ENCODE measurements around the gene RTL5.

Gene RTL5

DNA sequence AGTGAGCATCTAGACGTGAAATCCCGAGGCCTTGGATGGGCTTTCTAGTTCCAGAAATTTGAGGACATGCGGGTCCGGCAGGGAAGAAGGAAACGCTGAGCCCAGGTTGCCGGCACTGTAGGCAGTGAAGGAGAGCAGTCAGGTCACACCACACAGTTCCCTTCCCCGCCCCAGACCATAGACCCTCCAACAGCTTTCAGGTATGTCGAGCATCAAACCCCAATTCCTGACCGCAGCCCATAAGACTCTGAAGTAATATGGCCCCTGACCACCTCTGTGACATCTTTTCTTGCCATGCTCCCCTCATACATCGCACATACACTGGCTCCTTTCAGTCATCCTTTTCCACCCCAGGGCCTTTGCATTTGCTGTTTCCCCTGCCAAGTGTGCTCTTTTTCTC is 23.0 kb downstream of the RTL5 start:
- H2AFZ ChIP-seq = no peak overlapping the region
- no peak overlapping the region for H3K4me3 ChIP-seq (ENCODE audit: low read depth, low read length)
- TF ChIP-seq, protein P1, sequence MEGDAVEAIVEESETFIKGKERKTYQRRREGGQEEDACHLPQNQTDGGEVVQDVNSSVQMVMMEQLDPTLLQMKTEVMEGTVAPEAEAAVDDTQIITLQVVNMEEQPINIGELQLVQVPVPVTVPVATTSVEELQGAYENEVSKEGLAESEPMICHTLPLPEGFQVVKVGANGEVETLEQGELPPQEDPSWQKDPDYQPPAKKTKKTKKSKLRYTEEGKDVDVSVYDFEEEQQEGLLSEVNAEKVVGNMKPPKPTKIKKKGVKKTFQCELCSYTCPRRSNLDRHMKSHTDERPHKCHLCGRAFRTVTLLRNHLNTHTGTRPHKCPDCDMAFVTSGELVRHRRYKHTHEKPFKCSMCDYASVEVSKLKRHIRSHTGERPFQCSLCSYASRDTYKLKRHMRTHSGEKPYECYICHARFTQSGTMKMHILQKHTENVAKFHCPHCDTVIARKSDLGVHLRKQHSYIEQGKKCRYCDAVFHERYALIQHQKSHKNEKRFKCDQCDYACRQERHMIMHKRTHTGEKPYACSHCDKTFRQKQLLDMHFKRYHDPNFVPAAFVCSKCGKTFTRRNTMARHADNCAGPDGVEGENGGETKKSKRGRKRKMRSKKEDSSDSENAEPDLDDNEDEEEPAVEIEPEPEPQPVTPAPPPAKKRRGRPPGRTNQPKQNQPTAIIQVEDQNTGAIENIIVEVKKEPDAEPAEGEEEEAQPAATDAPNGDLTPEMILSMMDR (IDR thresholded peaks at IDR 0.05) = no peak
- H3K4me2 ChIP-seq (ENCODE audit: low read length) = no peak overlapping the region
- H3K4me1 ChIP-seq = no peaks in the 10 kb centered on the region
- H3K27ac ChIP-seq = no peak overlapping the region
- no peaks in the 10 kb centered on the region for H3K9me3 ChIP-seq (ENCODE audit: control insufficient read depth, low read length)
- H3K9ac ChIP-seq = no peak overlapping the region
- H3K27me3 ChIP-seq (ENCODE audit: control insufficient read depth, insufficient read depth, low read length) = no peaks in the 10 kb centered on the region
- H3K36me3 ChIP-seq (ENCODE audit: control insufficient read depth, insufficient read depth, low read length) = no peaks in the 10 kb centered on the region
- peaks cover 6% of the 10 kb centered on the region for H3K79me2 ChIP-seq

DNA sequence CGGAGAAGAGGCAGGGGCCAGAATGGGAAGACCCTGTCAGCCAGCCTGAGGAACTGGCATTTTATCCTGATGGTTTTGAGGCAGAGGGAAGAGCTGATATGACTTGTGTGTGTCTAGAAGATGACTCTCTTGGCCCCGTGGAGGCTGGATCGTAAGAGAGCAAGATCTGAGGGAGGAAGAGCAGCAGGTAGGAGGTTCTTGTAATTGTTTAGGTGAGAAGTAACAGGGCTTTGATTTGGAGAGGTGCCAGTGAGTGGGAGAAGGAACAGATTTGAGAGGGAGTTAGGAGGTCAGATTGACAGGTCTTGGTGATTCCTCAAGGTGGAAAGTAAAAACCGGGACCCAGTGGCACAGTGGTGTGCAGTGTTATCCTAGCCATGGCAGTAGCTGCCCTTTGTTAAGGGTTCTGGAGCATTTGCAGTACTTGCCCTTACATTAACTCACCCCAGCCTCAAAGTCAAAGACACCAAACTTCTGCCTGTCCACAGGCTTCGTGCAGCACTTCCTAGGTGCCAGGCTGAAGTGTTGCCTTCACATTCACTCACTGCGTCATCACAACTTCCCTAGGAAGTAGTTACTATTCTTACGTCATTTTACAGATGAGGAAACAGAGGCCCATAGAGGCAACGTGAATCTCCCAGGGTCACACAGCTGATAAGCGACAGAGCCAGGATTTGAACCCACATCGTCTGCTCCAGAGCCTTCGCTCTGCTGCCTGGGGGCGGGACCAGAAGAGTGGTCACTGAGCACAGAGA is 23.7 kb downstream of the RTL5 start:
- peaks cover 6% of the 10 kb centered on the region for H3K79me2 ChIP-seq
- no peaks in the 10 kb centered on the region for H3K4me1 ChIP-seq
- H3K9ac ChIP-seq = no peak overlapping the region
- TF ChIP-seq, protein P1 (IDR thresholded peaks at IDR 0.05) = no peak
- no peaks in the 10 kb centered on the region for H3K36me3 ChIP-seq (ENCODE audit: control insufficient read depth, insufficient read depth, low read length)
- H2AFZ ChIP-seq = no peak overlapping the region
- no peak overlapping the region for H3K4me3 ChIP-seq (ENCODE audit: low read depth, low read length)
- H3K27me3 ChIP-seq (ENCODE audit: control insufficient read depth, insufficient read depth, low read length) = no peaks in the 10 kb centered on the region
- no peak overlapping the region for H3K27ac ChIP-seq
- no peak overlapping the region for H3K4me2 ChIP-seq (ENCODE audit: low read length)
- H3K9me3 ChIP-seq (ENCODE audit: control insufficient read depth, low read length) = no peaks in the 10 kb centered on the region

DNA sequence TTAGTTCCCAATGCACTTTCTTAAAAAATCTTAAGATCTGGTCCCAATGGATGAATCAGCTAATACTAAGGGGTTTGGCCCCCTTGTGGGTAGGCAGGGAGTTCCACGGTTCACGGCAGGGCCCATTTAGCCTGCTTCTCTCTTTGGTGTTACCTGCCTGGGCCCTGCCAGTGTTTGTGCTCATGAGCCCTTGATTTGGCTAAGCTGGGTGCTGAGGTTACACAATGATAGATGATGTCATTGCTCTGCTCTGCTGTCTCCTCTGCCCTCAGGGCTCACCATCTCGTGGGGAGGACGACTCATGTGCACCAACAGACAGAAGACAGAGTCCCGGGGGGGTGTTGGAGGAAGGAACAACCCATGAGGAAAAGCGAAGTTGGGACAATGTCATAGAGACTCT is 24.4 kb downstream of the RTL5 start:
- no peak overlapping the region for H3K27ac ChIP-seq
- H3K79me2 ChIP-seq = peaks cover 6% of the 10 kb centered on the region

DNA sequence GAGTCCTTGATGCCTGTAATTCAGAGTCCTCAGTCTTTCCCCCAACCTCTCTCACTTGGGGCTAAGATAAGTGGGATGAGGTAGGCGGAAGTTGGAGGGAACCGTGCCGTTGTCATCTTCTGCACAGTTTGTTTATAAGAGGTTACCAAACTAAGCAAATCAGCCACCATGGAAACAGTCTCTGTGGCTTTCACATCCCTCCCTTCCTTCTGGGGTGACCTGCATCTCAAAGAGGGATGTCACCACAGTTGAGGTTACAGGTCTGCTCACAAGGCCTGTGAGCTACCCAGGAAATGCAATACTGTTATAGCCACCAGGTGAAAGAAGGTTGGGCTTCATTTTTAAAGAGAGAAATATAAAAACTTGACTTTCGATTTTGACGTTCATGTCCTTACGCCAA is 26.3 kb downstream of the RTL5 start:
- TF ChIP-seq, protein P1 (IDR thresholded peaks at IDR 0.05) = no peak
- Histone ChIP-seq H3K4me3 (ENCODE audit: low read depth, low read length) (no peak overlapping the region), H3K79me2 (peaks cover 6% of the 10 kb centered on the region), H3K27me3 (ENCODE audit: control insufficient read depth, insufficient read depth, low read length) (no peaks in the 10 kb centered on the region), H3K27ac (no peak overlapping the region), H3K36me3 (ENCODE audit: control insufficient read depth, insufficient read depth, low read length) (no peaks in the 10 kb centered on the region), H3K9me3 (ENCODE audit: control insufficient read depth, low read length) (no peaks in the 10 kb centered on the region), H3K9ac (no peak overlapping the region), H3K4me1 (no peaks in the 10 kb centered on the region), H2AFZ (no peak overlapping the region), H3K4me2 (ENCODE audit: low read length) (no peak overlapping the region)

More for the DNA sequence above, 24.4 kb downstream of the RTL5 start:
- Histone ChIP-seq H3K27me3 (ENCODE audit: control insufficient read depth, insufficient read depth, low read length) (no peaks in the 10 kb centered on the region), H3K9ac (no peak overlapping the region), H2AFZ (no peak overlapping the region), H3K9me3 (ENCODE audit: control insufficient read depth, low read length) (no peaks in the 10 kb centered on the region), H3K4me1 (no peaks in the 10 kb centered on the region), H3K4me2 (ENCODE audit: low read length) (no peak overlapping the region), H3K36me3 (ENCODE audit: control insufficient read depth, insufficient read depth, low read length) (no peaks in the 10 kb centered on the region), H3K4me3 (ENCODE audit: low read depth, low read length) (no peak overlapping the region)
- TF ChIP-seq, protein P1 (IDR thresholded peaks at IDR 0.05) = no peak

DNA sequence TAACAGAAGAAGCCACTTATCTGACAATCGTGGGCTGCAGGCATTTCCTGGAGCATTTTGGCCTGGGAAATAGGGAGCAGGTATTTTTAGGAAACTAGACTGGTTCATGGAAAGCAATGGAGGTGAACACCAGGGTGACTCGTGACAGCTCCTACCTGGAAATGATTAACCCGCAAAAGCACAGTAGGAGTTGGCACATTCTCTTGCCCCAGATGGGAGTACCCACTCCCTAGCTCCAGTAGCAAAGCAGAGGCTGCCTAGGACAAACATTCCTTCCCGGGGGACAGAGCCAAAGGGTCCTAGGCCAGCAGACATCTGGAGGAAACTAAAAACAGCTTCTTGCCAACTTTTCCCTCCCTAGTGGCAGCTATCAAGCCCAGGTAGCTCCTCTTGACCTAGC is 29.0 kb downstream of the RTL5 start:
- no peak overlapping the region for H3K4me2 ChIP-seq (ENCODE audit: low read length)
- no peak overlapping the region for H3K27ac ChIP-seq
- peaks cover 6% of the 10 kb centered on the region for H3K79me2 ChIP-seq
- H3K36me3 ChIP-seq (ENCODE audit: control insufficient read depth, insufficient read depth, low read length) = no peaks in the 10 kb centered on the region
- H2AFZ ChIP-seq = no peak overlapping the region
- no peaks in the 10 kb centered on the region for H3K4me1 ChIP-seq
- no peak overlapping the region for H3K4me3 ChIP-seq (ENCODE audit: low read depth, low read length)
- no peaks in the 10 kb centered on the region for H3K9me3 ChIP-seq (ENCODE audit: control insufficient read depth, low read length)
- no peaks in the 10 kb centered on the region for H3K27me3 ChIP-seq (ENCODE audit: control insufficient read depth, insufficient read depth, low read length)
- TF ChIP-seq, protein P1 (IDR thresholded peaks at IDR 0.05) = no peak
- no peak overlapping the region for H3K9ac ChIP-seq
